ENCODE measurements around the gene GPHA2. TPM values are rescaled to one million over a fixed set of nuclear protein-coding genes. Genes with fewer than 3 reads are reported as not detected.

GPHA2 gene
- total and polyA plus RNA-seq, 2 of the 13 experiments (the other 11 are each of a cell fraction or from before 2014, with no cell fraction given), result 13.0 to 19.1 TPM

DNA sequence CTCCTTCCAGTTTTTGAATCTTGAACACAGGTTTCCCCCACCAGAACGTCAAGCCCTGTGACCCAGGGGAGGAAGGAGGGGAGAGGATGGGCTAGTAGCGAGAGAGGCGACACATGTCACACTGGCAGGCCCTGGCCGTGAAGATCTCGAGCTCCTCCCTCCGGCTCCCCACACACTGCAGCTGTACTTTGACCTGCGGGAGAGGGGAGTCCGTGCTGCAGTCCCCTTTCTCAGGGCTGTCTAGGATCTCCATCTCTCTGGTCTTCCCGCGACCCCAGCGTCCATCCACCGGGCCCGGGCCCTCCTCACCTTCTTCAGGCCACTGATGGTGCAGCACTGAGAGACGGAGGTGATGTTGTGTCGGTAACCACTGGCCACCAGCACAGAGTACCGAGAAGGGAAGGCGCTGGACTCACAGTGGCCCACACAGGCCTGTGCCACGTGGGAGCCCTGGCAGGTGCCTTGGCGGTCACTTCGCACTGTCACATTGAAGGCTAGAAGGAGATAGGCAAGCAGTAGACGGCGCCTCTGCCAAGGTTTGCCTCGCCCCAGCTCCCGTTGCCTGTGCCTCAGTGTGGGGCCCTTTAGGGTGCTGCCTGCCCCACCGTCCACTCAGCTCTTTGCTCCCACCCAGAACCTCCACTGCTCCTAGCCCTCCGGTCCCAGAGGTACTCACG lies 873 bp downstream of the GPHA2 start:
- peaks cover 0 to 7% of the 10 kb centered on the region in 2 experiments; a peak in 3 of 5 replicates for H3K27me3 ChIP-seq (ENCODE audit: control insufficient read depth in 1 of 2, insufficient read depth in 2 of 2, low read length in 2 of 2)
- H3K79me2 ChIP-seq (ENCODE audit: insufficient read depth, low read length), result no peaks in the 10 kb centered on the region
- no peaks in the 10 kb centered on the region for H4K20me1 ChIP-seq (ENCODE audit: insufficient read depth, low read length)
- in situ Hi-C loops (cut with HindIII; ENCODE audit: extremely low pct_ligation_motif_present, low pct_unique_long_range_greater_than_20kb), result no loop called here
- H3K4me1 ChIP-seq (ENCODE audit: insufficient read depth, low read length), result peaks cover 39% of the 10 kb centered on the region
- DNase-seq (ENCODE audit: low spot score) (peak; percentile 67), ATAC-seq (peak; percentile 89), FAIRE-seq (peak; percentile 73)
- no peaks in the 10 kb centered on the region for H3K9me3 ChIP-seq (ENCODE audit: low read length)
- H3K4me3 ChIP-seq (replicated peaks in 1 of 3; ENCODE audit: insufficient read depth in 1 of 3, low read depth in 2 of 3, low read length in 3 of 3), result peak overlapping the region; percentile 52 to 71 (median 52); a peak in 5 of 6 replicates
- H3K9ac ChIP-seq (ENCODE audit: insufficient read depth, low read depth, low read length), result peak overlapping the region; percentile 66
- TSS peak; percentile 73 for BruUV-seq (replicated peaks)
- intact Hi-C loops (cut with micrococcal nuclease; ENCODE audit: unreplicated experiment), result loop anchor here (2.0 kb wide), 1 partner anchor 62 kb away; the partner anchor contains the start of gene BATF2
- 3% methylated on average over 13 of the region's 27 CpGs for WGBS (ENCODE audit: low lambda C conversion rate)
- H3K4me2 ChIP-seq (ENCODE audit: low read depth, low read length), result peak overlapping the region; percentile 97
- CTCF ChIA-PET (ENCODE audit: low intra/inter-chr PET ratio, low total read pairs), result no interaction called here
- H3K36me3 ChIP-seq (replicated peaks in 1 of 2; ENCODE audit: control insufficient read depth in 1 of 2, insufficient read depth in 2 of 2, low read length in 2 of 2), result peaks cover 0 to 1% of the 10 kb centered on the region in 2 experiments; a peak in 1 of 5 replicates
- H3K27ac ChIP-seq (ENCODE audit: extremely low read length, insufficient read depth, low read length), result peak overlapping the region; percentile 12
- H2AFZ ChIP-seq (ENCODE audit: low read length), result no peak overlapping the region
- POLR2A ChIA-PET, result interaction anchor here (0.7 to 4.7 kb wide), 14 partner anchors 11 to 187 kb away, joined by 3 to 40 read pairs (median 4); partner anchors contain the start of genes ATG2A, BATF2, FAU and MEN1
- TF ChIP-seq CAMTA2 (CRISPR knock-in tag; IDR thresholded peaks at IDR 0.05; ENCODE audit: borderline replicate concordance) (no peak), ZBTB7B (CRISPR knock-in tag; IDR thresholded peaks at IDR 0.05) (no peak), GATAD1 (CRISPR knock-in tag; IDR thresholded peaks at IDR 0.05) (peak; percentile 53; the same call in 1 of the 2 replicates), SRSF4 (IDR thresholded peaks at IDR 0.05; ENCODE audit: low read depth, low read length, poor library complexity, severe bottlenecking) (no peak), SP2 (CRISPR knock-in tag; IDR thresholded peaks at IDR 0.05) (0 out of 2 replicates have a peak, but pooled peaks have one; percentile 10), ZNF24 (IDR thresholded peaks at IDR 0.05) (no peak), TARDBP (CRISPR knock-in tag; IDR thresholded peaks at IDR 0.05) (0 out of 2 replicates have a peak, but pooled peaks have one; percentile 33), MAFG (CRISPR knock-in tag; IDR thresholded peaks at IDR 0.05) (no peak), ZNF629 (CRISPR knock-in tag; conservative IDR thresholded peaks at IDR 0.05) (0 out of 2 replicates have a peak, but pooled peaks have one; percentile 17), ESRRA (CRISPR knock-in tag; IDR thresholded peaks at IDR 0.05; ENCODE audit: low read depth) (0 out of 2 replicates have a peak, but pooled peaks have one; percentile 30), SETDB1 (CRISPR knock-in tag; IDR thresholded peaks at IDR 0.05; ENCODE audit: borderline replicate concordance) (no peak), NRL (CRISPR knock-in tag; IDR thresholded peaks at IDR 0.05; ENCODE audit: borderline replicate concordance) (peak; percentile 52; the same call in 1 of the 2 replicates), HOXA9 (CRISPR knock-in tag; IDR thresholded peaks at IDR 0.05; ENCODE audit: borderline replicate concordance) (no peak), IKZF4 (CRISPR knock-in tag; IDR thresholded peaks at IDR 0.05; ENCODE audit: borderline replicate concordance, low read depth, not compliant biosample characterization) (peak; percentile 66), KLF13 (CRISPR knock-in tag; IDR thresholded peaks at IDR 0.05) (0 out of 2 replicates have a peak, but pooled peaks have one; percentile 53), SAFB2 (CRISPR knock-in tag; IDR thresholded peaks at IDR 0.05; ENCODE audit: borderline replicate concordance, low read depth) (peak; percentile 79; the same call in 1 of the 2 replicates), AGO1 (IDR thresholded peaks at IDR 0.05; ENCODE audit: low read depth, low read length, poor library complexity, severe bottlenecking) (no peak), ZNF251 (CRISPR knock-in tag; IDR thresholded peaks at IDR 0.05) (no peak)
- TF ChIP-seq, protein P1, sequence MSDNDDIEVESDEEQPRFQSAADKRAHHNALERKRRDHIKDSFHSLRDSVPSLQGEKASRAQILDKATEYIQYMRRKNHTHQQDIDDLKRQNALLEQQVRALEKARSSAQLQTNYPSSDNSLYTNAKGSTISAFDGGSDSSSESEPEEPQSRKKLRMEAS (IDR thresholded peaks at IDR 0.05), result peak; percentile 91
- TF ChIP-seq, protein P2, sequence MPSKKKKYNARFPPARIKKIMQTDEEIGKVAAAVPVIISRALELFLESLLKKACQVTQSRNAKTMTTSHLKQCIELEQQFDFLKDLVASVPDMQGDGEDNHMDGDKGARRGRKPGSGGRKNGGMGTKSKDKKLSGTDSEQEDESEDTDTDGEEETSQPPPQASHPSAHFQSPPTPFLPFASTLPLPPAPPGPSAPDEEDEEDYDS (CRISPR knock-in tag; IDR thresholded peaks at IDR 0.05), result peak; percentile 44; the same call in 1 of the 2 replicates
- TF ChIP-seq, protein P3, sequence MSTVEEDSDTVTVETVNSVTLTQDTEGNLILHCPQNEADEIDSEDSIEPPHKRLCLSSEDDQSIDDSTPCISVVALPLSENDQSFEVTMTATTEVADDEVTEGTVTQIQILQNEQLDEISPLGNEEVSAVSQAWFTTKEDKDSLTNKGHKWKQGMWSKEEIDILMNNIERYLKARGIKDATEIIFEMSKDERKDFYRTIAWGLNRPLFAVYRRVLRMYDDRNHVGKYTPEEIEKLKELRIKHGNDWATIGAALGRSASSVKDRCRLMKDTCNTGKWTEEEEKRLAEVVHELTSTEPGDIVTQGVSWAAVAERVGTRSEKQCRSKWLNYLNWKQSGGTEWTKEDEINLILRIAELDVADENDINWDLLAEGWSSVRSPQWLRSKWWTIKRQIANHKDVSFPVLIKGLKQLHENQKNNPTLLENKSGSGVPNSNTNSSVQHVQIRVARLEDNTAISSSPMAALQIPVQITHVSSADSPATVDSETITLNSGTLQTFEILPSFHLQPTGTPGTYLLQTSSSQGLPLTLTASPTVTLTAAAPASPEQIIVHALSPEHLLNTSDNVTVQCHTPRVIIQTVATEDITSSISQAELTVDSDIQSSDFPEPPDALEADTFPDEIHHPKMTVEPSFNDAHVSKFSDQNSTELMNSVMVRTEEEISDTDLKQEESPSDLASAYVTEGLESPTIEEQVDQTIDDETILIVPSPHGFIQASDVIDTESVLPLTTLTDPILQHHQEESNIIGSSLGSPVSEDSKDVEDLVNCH (CRISPR knock-in tag; IDR thresholded peaks at IDR 0.05), result no peak

Measured in HepG2 (cell line).